BJ (cell line): ENCODE data around the gene MYO7A. TPM values are rescaled to one million over a fixed set of nuclear protein-coding genes. Genes with fewer than 3 reads are reported as not detected.
A peak's percentile ranks its signal among the peaks of the same experiment; 100 is the strongest.

ENCODE experiments used
- CTCF ChIA-PET: fragments of 350-600 bp; formaldehyde crosslinking; extraction: SDS; loops from one replicate; lab custom pipeline; 2021; ENCODE audit warnings: antibody characterized with exemption, inconsistent platforms; lab: Yijun Ruan, JAX
- POLR2A ChIA-PET: fragments of 300-600 bp; sonication (Branson Sonifier 250); formaldehyde crosslinking; extraction: SDS; loops from one replicate; lab custom pipeline; 2021; ENCODE audit warnings: antibody characterized with exemption; lab: Charles Lee
- DNase-seq: peaks from one replicate; pipeline ENCODE4 v3.0.0-alpha.2; 2011; ENCODE audit warnings: low read depth
- H3K27me3 ChIP-seq: 2 replicates; pipeline ENCODE4 v1.6.0; 2011; ENCODE audit warnings: low read length; ENCODE audit not compliant: control insufficient read depth, insufficient read depth
- H3K36me3 ChIP-seq: 2 replicates; pipeline ENCODE4 v1.5.1; 2011; ENCODE audit warnings: low read length; ENCODE audit not compliant: control insufficient read depth, insufficient read depth
- H3K4me3 ChIP-seq: 2 replicates; pipeline ENCODE4 v1.5.1; 2011; ENCODE audit warnings: low read depth, mild to moderate bottlenecking, control low read depth, low read length
- CTCF ChIP-seq: IDR thresholded peaks from 2 replicates; pipeline ENCODE4 v1.5.1; 2011; ENCODE audit warnings: low read depth, mild to moderate bottlenecking, control low read depth, inconsistent platforms, low read length, moderate library complexity; ENCODE audit not compliant: insufficient read depth
- polyA plus RNA-seq: library from polyadenylated mRNA; depleted of rRNA; stranded (reverse); fragments of >200 nt; gene quantifications from 2 replicates; pipeline ENCODE4 v1.2.3, GENCODE V29; 2011

Gene MYO7A
- polyA plus RNA-seq, 1 experiment: 0.01 TPM

- no peak for TF ChIP-seq CTCF
- Histone ChIP-seq H3K27me3 (no peaks in the 10 kb centered on the region), H3K36me3 (peaks cover 2% of the 10 kb centered on the region; the same call in 1 of the 2 replicates), H3K4me3 (no peak overlapping the region)
- DNase-seq: no peak
- ChIA-PET CTCF (interaction anchor here (1.2 to 10.1 kb wide), 11 partner anchors 10 to 76 kb away, joined by 4 to 71 read pairs (median 9); partner anchors contain the start of gene MYO7A), POLR2A (no interaction called here)
Observed at GRCh38 chr11:77111946-77112345, 16.1 kb upstream of the MYO7A start.

- no peak for DNase-seq
- no peak for TF ChIP-seq CTCF
- H3K4me3 ChIP-seq: no peak overlapping the region
- CTCF ChIA-PET: interaction anchor here (0.8 to 10.1 kb wide), 15 partner anchors 10 to 506 kb away, joined by 3 to 71 read pairs (median 6); partner anchors contain the start of genes MYO7A and OMP
- POLR2A ChIA-PET: no interaction called here
- peaks cover 2% of the 10 kb centered on the region for H3K36me3 ChIP-seq
- no peaks in the 10 kb centered on the region for H3K27me3 ChIP-seq
Observed at GRCh38 chr11:77112641-77113381, 15.2 kb upstream of the MYO7A start.

- Histone ChIP-seq H3K4me3 (no peak overlapping the region), H3K27me3 (no peaks in the 10 kb centered on the region), H3K36me3 (peaks cover 5% of the 10 kb centered on the region)
- DNase-seq: no peak
- peak; percentile 74 for TF ChIP-seq CTCF
- ChIA-PET CTCF (interaction anchor here (0.8 to 10.1 kb wide), 20 partner anchors 9 to 505 kb away, joined by 3 to 71 read pairs (median 4); partner anchors contain the start of genes MYO7A and OMP), POLR2A (no interaction called here)
Observed at GRCh38 chr11:77113382-77114088, 14.5 kb upstream of the MYO7A start.

GRCh38 chr11:77114089-77114463 lies 14.0 kb upstream of the MYO7A start:
- Histone ChIP-seq H3K36me3 (peaks cover 10% of the 10 kb centered on the region), H3K4me3 (no peak overlapping the region), H3K27me3 (no peaks in the 10 kb centered on the region)
- ChIA-PET POLR2A (no interaction called here), CTCF (interaction anchor here (0.6 to 10.1 kb wide), 15 partner anchors 8 to 513 kb away, joined by 3 to 71 read pairs (median 4); partner anchors contain the start of genes MYO7A and OMP)
- TF ChIP-seq CTCF: no peak
- DNase-seq: no peak

- Histone ChIP-seq H3K4me3 (no peak overlapping the region), H3K36me3 (peaks cover 12% of the 10 kb centered on the region), H3K27me3 (no peaks in the 10 kb centered on the region)
- TF ChIP-seq CTCF: peak; percentile 23; the same call in 1 of the 2 replicates
- POLR2A ChIA-PET: no interaction called here
- CTCF ChIA-PET: interaction anchor here (1.0 to 10.1 kb wide), 9 partner anchors 7 to 433 kb away, joined by 3 to 71 read pairs (median 18); partner anchors contain the start of gene MYO7A
- no peak for DNase-seq
Observed at GRCh38 chr11:77115181-77115611, 12.8 kb upstream of the MYO7A start.
